K562 (cell line): ENCODE data around the gene EMC1. TPM values are rescaled to one million over a fixed set of nuclear protein-coding genes. Genes with fewer than 3 reads are reported as not detected.

Experiments used
- ATAC-seq: fragments of 200-7000 bp; cut with Tn5 transposase; 3 replicates; pipeline ENCODE4 v1.9.1; 2020; ENCODE audit warnings: moderate library complexity
- BruUV-seq: library from RNA; stranded (reverse); fragments of 400-500 nt; replicated peaks from 2 replicates; lab custom pipeline; 2021; lab: Mats Ljungman, UMichigan
- CTCF ChIA-PET: fragments of 300-600 bp; formaldehyde crosslinking; extraction: SDS; loops from one replicate; lab custom pipeline; 2021; ENCODE audit warnings: low intra/inter-chr PET ratio; lab: Yijun Ruan, JAX
- POLR2A ChIA-PET: fragments of 300-600, 350-650 bp; sonication (Branson Sonifier 250); formaldehyde crosslinking; extraction: SDS; loops from one replicate; lab custom pipeline; 2021; ENCODE audit warnings: antibody characterized with exemption, inconsistent platforms; lab: Yijun Ruan, JAX
- DNase-seq, 4 experiments: peaks; one replicate each; pipeline versions ENCODE4 v3.0.0 to v3.0.0-alpha.2; 2011 to 2018; ENCODE audit warnings: low spot score in 3 of 4, mixed read lengths in 3 of 4; ENCODE audit errors: extremely low read depth in 1 of 4
- FAIRE-seq: peaks from 2 replicates; lab custom pipeline; 2011; peaks lifted over from hg19 to GRCh38; lab: Jason Lieb, UNC
- H2AFZ ChIP-seq: 2 replicates; pipeline ENCODE4 v1.6.0; 2011; ENCODE audit warnings: low read depth, low read length, control low read depth, inconsistent platforms
- H3K27ac ChIP-seq: fragments of 200-600 bp; 3 replicates; pipeline ENCODE4 v1.8.0; 2011; ENCODE audit warnings: low read depth, mild to moderate bottlenecking, control low read depth, inconsistent platforms, low read length, moderate library complexity, mixed read lengths; ENCODE audit errors: extremely low read depth
- H3K27me3 ChIP-seq, 2 experiments: fragments of 300-600 bp in 1 of 2; 2 replicates in 1 of 2; 3 replicates in 1 of 2; pipeline versions ENCODE4 v1.6.0 to v1.8.0; 2011; ENCODE audit warnings: inconsistent platforms in 2 of 2, low read length in 2 of 2, mild to moderate bottlenecking in 1 of 2, mixed read lengths in 1 of 2, moderate library complexity in 1 of 2; ENCODE audit not compliant: control insufficient read depth in 2 of 2, insufficient read depth in 2 of 2
- H3K36me3 ChIP-seq: fragments of 300-600 bp; 3 replicates; pipeline ENCODE4 v1.8.0; 2011; ENCODE audit warnings: mild to moderate bottlenecking, low read length, inconsistent platforms; ENCODE audit not compliant: control insufficient read depth, insufficient read depth
- H3K4me1 ChIP-seq, 2 experiments: fragments of 200-600 bp in 1 of 2; replicated peaks in 1 of 2; 2 replicates in 1 of 2; 3 replicates in 1 of 2; pipeline versions ENCODE4 v1.5.1 to v1.8.0; 2011; ENCODE audit warnings: inconsistent platforms in 2 of 2, low read length in 2 of 2, mild to moderate bottlenecking in 1 of 2, mixed read lengths in 1 of 2, moderate library complexity in 1 of 2; ENCODE audit not compliant: control insufficient read depth in 2 of 2, insufficient read depth in 2 of 2
- H3K4me2 ChIP-seq: 2 replicates; pipeline ENCODE4 v1.6.1; 2011; ENCODE audit warnings: low read length, control low read depth, inconsistent platforms, mixed read lengths; ENCODE audit not compliant: insufficient read depth
- H3K4me3 ChIP-seq: fragments of 200-600 bp; sonication (generic), shearing (Covaris generic); 2 replicates; pipeline ENCODE4 v1.5.1; 2016; ENCODE audit warnings: control low read depth, inconsistent platforms
- H3K79me2 ChIP-seq: fragments of 200-600 bp; 3 replicates; pipeline ENCODE4 v1.8.0; 2011; ENCODE audit warnings: low read length, inconsistent platforms; ENCODE audit not compliant: control insufficient read depth, insufficient read depth
- H3K9ac ChIP-seq, 2 experiments: 2 replicates each; pipeline versions ENCODE4 v1.6.0 to v1.6.1; 2011; ENCODE audit warnings: low read depth in 2 of 2, low read length in 2 of 2, control low read depth in 1 of 2, inconsistent platforms in 1 of 2, mild to moderate bottlenecking in 1 of 2, mixed read lengths in 1 of 2; ENCODE audit not compliant: insufficient read depth in 1 of 2
- H3K9me1 ChIP-seq: one replicate; pipeline ENCODE4 v1.6.0; 2011; ENCODE audit warnings: inconsistent platforms, mild to moderate bottlenecking, low read length, moderate library complexity; ENCODE audit not compliant: control insufficient read depth, insufficient read depth
- H3K9me3 ChIP-seq: replicated peaks from 2 replicates; pipeline ENCODE4 v1.5.1; 2011; ENCODE audit warnings: low read depth, low read length, inconsistent platforms; ENCODE audit not compliant: control insufficient read depth, insufficient read depth
- H4K20me1 ChIP-seq: replicated peaks from 2 replicates; pipeline ENCODE4 v1.6.1; 2011; ENCODE audit warnings: low read length, inconsistent platforms, mixed read lengths; ENCODE audit not compliant: control insufficient read depth, insufficient read depth
- BACH1 ChIP-seq: fragments of 200-800 bp; sonication (Bioruptor generic); IDR thresholded peaks from 2 replicates; pipeline ENCODE4 v1.6.1; 2016; ENCODE audit warnings: missing genetic modification characterization, missing compliant biosample characterization
- DMBX1 ChIP-seq: fragments of 250-450 bp; sonication (Bioruptor Pico); IDR thresholded peaks from 2 replicates; pipeline ENCODE4 v1.8.0; 2022; ENCODE audit warnings: inconsistent platforms, mild to moderate bottlenecking, moderate library complexity, borderline replicate concordance
- ZBTB40 ChIP-seq, 2 experiments: fragments of 450-650 bp in 1 of 2; sonication (generic) in 1 of 2; formaldehyde crosslinking in 1 of 2; IDR thresholded peaks; 2 replicates each; pipeline versions ENCODE4 v1.7.1 to v1.9.0; 2016 to 2022; ENCODE audit warnings: inconsistent platforms in 1 of 2, mild to moderate bottlenecking in 1 of 2, missing genetic modification reagents in 1 of 2
- ZNF232 ChIP-seq: sonication (generic); formaldehyde crosslinking; IDR thresholded peaks from 2 replicates; pipeline ENCODE4 v1.8.0; 2022; ENCODE audit warnings: mild to moderate bottlenecking, missing genetic modification reagents
- WGBS: fragments of 100-300 bp; shearing (Covaris generic); methylation state at CpG from one replicate; pipeline ENCODE4 v1.1.6; 2016; ENCODE audit warnings: low coverage, mixed read lengths; ENCODE audit not compliant: insufficient coverage; ENCODE audit errors: missing lambda C conversion rate; 5-methylcytosine and 5-hydroxymethylcytosine counted together
- in situ Hi-C: fragments of 300-500 bp; cut with MboI; formaldehyde crosslinking; loops from 4 replicates; pipeline ENCODE4 v1.15.0; 2018; ENCODE audit warnings: inconsistent platforms, mixed read lengths
- intact Hi-C: fragments of 100-400 bp; cut with micrococcal nuclease; formaldehyde crosslinking; loops from 2 replicates; pipeline ENCODE4 v1.14.2; 2022
- polyA plus RNA-seq, 8 experiments: library from polyadenylated mRNA; depleted of rRNA in 4 of 8; stranded (reverse) in 5 of 8; unstranded in 3 of 8; fragments of >200 nt; fragmentation: Nextera tagmentation in 2 of 8; fragmentation: Illumina TruSeq in 1 of 8; extraction: Ambion mirVana in 2 of 8; extraction: Trizol in 1 of 8; gene quantifications; 2 replicates each; pipeline versions ENCODE4 v1.2.1 to v1.2.3, GENCODE V29; 2011 to 2014; ENCODE audit warnings: inconsistent platforms in 1 of 8, missing spikeins in 1 of 8
- total RNA-seq, 7 experiments: library from RNA; depleted of rRNA in 6 of 7; stranded (reverse); fragments of >200 nt in 6 of 7; fragmentation: Illumina TruSeq in 2 of 7; extraction: Trizol in 2 of 7; gene quantifications; 2 replicates each; pipeline versions ENCODE4 v1.2.1 to v1.2.3, GENCODE V29; 2011 to 2021; ENCODE audit warnings: low replicate concordance in 1 of 7
- TF ChIP-seq, protein P1 (sequence below), 2 experiments: IDR thresholded peaks; 2 replicates each; pipeline ENCODE4 v1.6.1; 2011; ENCODE audit warnings: borderline replicate concordance in 1 of 2, control low read depth in 1 of 2, low read depth in 1 of 2, low read length in 1 of 2, mild to moderate bottlenecking in 1 of 2, mixed read lengths in 1 of 2, moderate library complexity in 1 of 2; ENCODE audit not compliant: insufficient read depth in 1 of 2, insufficient read length in 1 of 2, poor library complexity in 1 of 2, severe bottlenecking in 1 of 2; ENCODE audit errors: extremely low read depth in 1 of 2
- TF ChIP-seq, protein P2 (sequence below): sonication (generic); formaldehyde crosslinking; IDR thresholded peaks from 2 replicates; pipeline ENCODE4 v1.8.1; 2023; ENCODE audit warnings: mild to moderate bottlenecking, missing genetic modification reagents

The EMC1 gene
- total and polyA plus RNA-seq, 9 of the 15 experiments (the other 6 are each of a cell fraction or from before 2014, with no cell fraction given): 17.8 to 88.2 (median 37.4) TPM

GRCh38 chr1:19178734-19179398 lies 72.5 kb downstream of the EMC1 start:
- Histone ChIP-seq H3K36me3 (peaks cover 97% of the 10 kb centered on the region), H3K79me2 (peaks cover 14% of the 10 kb centered on the region; the same call in 2 of the 3 replicates), H3K9me1 (no peaks in the 10 kb centered on the region), H3K27me3 (no peaks in the 10 kb centered on the region), H3K27ac (peak overlapping the region; percentile 73), H3K9me3 (no peaks in the 10 kb centered on the region), H3K9ac (no peak overlapping the region), H3K4me3 (no peak overlapping the region), H4K20me1 (no peaks in the 10 kb centered on the region), H2AFZ (no peak overlapping the region), H3K4me1 (peaks cover 5 to 23% of the 10 kb centered on the region in 2 experiments; a peak in 3 of 5 replicates), H3K4me2 (no peak overlapping the region)
- ChIA-PET POLR2A (interaction anchor here (0.7 to 2.6 kb wide), 11 partner anchors 9 to 65 kb away, joined by 3 to 17 read pairs (median 8); no protein-coding TSS in a partner anchor), CTCF (interaction anchor here (0.6 to 2.4 kb wide), 4 partner anchors 13 to 472 kb away, joined by 3 to 23 read pairs (median 6); no protein-coding TSS in a partner anchor)
- intact Hi-C loops (loop anchor here (2.0 kb wide), 2 partner anchors 32 to 62 kb away; partner anchors contain the start of gene UBR4), in situ Hi-C loops (loop anchor here (10.0 kb wide), 1 partner anchor 476 kb away; no protein-coding TSS in a partner anchor)
- BruUV-seq: no TSS peak
- no peak for FAIRE-seq
- ATAC-seq: no peak
- DNase-seq: no peak
- 70% methylated on average over 5 of the region's 5 CpGs for WGBS
- TF ChIP-seq ZNF232 (CRISPR knock-in tag) (no peak), BACH1 (tag) (no peak), DMBX1 (CRISPR knock-in tag) (no peak), ZBTB40 (IDR thresholded peaks at IDR 0.05) (no peak), ZBTB40 (CRISPR knock-in tag; IDR thresholded peaks at IDR 0.05) (no peak; the same call in 1 of the 2 replicates)
- TF ChIP-seq, protein P1, sequence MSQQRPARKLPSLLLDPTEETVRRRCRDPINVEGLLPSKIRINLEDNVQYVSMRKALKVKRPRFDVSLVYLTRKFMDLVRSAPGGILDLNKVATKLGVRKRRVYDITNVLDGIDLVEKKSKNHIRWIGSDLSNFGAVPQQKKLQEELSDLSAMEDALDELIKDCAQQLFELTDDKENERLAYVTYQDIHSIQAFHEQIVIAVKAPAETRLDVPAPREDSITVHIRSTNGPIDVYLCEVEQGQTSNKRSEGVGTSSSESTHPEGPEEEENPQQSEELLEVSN (IDR thresholded peaks at IDR 0.05; ENCODE audit: borderline replicate concordance in 1 of 2, extremely low read depth in 1 of 2, insufficient read depth in 1 of 2, insufficient read length in 1 of 2, low read depth in 1 of 2, low read length in 1 of 2, poor library complexity in 1 of 2, severe bottlenecking in 1 of 2): no peak
- TF ChIP-seq, protein P2, sequence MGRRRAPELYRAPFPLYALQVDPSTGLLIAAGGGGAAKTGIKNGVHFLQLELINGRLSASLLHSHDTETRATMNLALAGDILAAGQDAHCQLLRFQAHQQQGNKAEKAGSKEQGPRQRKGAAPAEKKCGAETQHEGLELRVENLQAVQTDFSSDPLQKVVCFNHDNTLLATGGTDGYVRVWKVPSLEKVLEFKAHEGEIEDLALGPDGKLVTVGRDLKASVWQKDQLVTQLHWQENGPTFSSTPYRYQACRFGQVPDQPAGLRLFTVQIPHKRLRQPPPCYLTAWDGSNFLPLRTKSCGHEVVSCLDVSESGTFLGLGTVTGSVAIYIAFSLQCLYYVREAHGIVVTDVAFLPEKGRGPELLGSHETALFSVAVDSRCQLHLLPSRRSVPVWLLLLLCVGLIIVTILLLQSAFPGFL (CRISPR knock-in tag): no peak
